ENCODE measurements around the gene GNAL.

Gene GNAL

GRCh38 chr18:11849279-11849678 lies 160.2 kb downstream of the GNAL start:
- TF ChIP-seq ZNF70 (CRISPR knock-in tag; IDR thresholded peaks at IDR 0.05) (no peak), ESRRG (CRISPR knock-in tag; IDR thresholded peaks at IDR 0.05) (no peak), PPARA (CRISPR knock-in tag; IDR thresholded peaks at IDR 0.05; ENCODE audit: borderline replicate concordance) (no peak), RARB (CRISPR knock-in tag; IDR thresholded peaks at IDR 0.05) (no peak), TOX (CRISPR knock-in tag; IDR thresholded peaks at IDR 0.05; ENCODE audit: borderline replicate concordance) (no peak), GLIS3 (CRISPR knock-in tag; IDR thresholded peaks at IDR 0.05) (no peak), TSHZ2 (CRISPR knock-in tag; IDR thresholded peaks at IDR 0.05) (no peak), POU6F1 (CRISPR knock-in tag; IDR thresholded peaks at IDR 0.05; ENCODE audit: borderline replicate concordance, low read depth) (no peak)
- ATAC-seq = no peak

- peak; percentile 40; the same call in 1 of the 2 replicates for TF ChIP-seq ZC3H10 (CRISPR knock-in tag; IDR thresholded peaks at IDR 0.05)
- TF ChIP-seq POU6F1 (CRISPR knock-in tag; IDR thresholded peaks at IDR 0.05; ENCODE audit: borderline replicate concordance, low read depth) = no peak
- peak; percentile 88; the same call in 1 of the 2 replicates for TF ChIP-seq TOX (CRISPR knock-in tag; IDR thresholded peaks at IDR 0.05; ENCODE audit: borderline replicate concordance)
- ATAC-seq = peak; percentile 75
Observed at GRCh38 chr18:11849841-11850634, 161.0 kb downstream of the GNAL start.

GRCh38 chr18:11850821-11851145 lies 161.7 kb downstream of the GNAL start:
- ATAC-seq = peak; percentile 45
- TF ChIP-seq PATZ1 (CRISPR knock-in tag; IDR thresholded peaks at IDR 0.05; ENCODE audit: borderline replicate concordance) (no peak), OSR1 (CRISPR knock-in tag; IDR thresholded peaks at IDR 0.05) (no peak), ZFP30 (CRISPR knock-in tag; IDR thresholded peaks at IDR 0.05) (no peak), ZFP3 (CRISPR knock-in tag; IDR thresholded peaks at IDR 0.05) (no peak), CSRNP3 (CRISPR knock-in tag; IDR thresholded peaks at IDR 0.05) (no peak), TOX (CRISPR knock-in tag; IDR thresholded peaks at IDR 0.05; ENCODE audit: borderline replicate concordance) (no peak), ZNF565 (CRISPR knock-in tag; conservative IDR thresholded peaks at IDR 0.05; ENCODE audit: low read depth) (no peak), ISL1 (CRISPR knock-in tag; IDR thresholded peaks at IDR 0.05) (no peak), GLIS3 (CRISPR knock-in tag; IDR thresholded peaks at IDR 0.05) (no peak), ZC3H10 (CRISPR knock-in tag; IDR thresholded peaks at IDR 0.05) (no peak), RARB (CRISPR knock-in tag; IDR thresholded peaks at IDR 0.05) (no peak), ESRRG (CRISPR knock-in tag; IDR thresholded peaks at IDR 0.05) (no peak), POU6F1 (CRISPR knock-in tag; IDR thresholded peaks at IDR 0.05; ENCODE audit: borderline replicate concordance, low read depth) (no peak), ARNTL (CRISPR knock-in tag; IDR thresholded peaks at IDR 0.05; ENCODE audit: borderline replicate concordance, low read depth) (no peak), TSHZ2 (CRISPR knock-in tag; IDR thresholded peaks at IDR 0.05) (no peak), CSDC2 (CRISPR knock-in tag; IDR thresholded peaks at IDR 0.05) (no peak)
